ENCODE measurements around the gene SCRN1.

- TF ChIP-seq CTCF (conservative IDR thresholded peaks at IDR 0.05; ENCODE audit: low read depth, low read length): no peak
- no peak for TF ChIP-seq EZH2phosphoT487 (IDR thresholded peaks at IDR 0.05; ENCODE audit: borderline replicate concordance, low read length)
Measured at GRCh38 chr7:30010021-30010420, 20.4 kb upstream of the SCRN1 start.
